HepG2 (cell line): ENCODE measurements around the gene SEPHS2. TPM values are rescaled to one million over a fixed set of nuclear protein-coding genes. Genes with fewer than 3 reads are reported as not detected.
A peak's percentile ranks its signal among the peaks of the same experiment; 100 is the strongest.

Source experiments
- HOXA7 ChIP-seq: sonication (generic); formaldehyde crosslinking; IDR thresholded peaks from 2 replicates; pipeline ENCODE4 v1.8.1; 2022; ENCODE audit warnings: mild to moderate bottlenecking, missing genetic modification reagents, moderate library complexity
- NCOA1 ChIP-seq: sonication (generic); formaldehyde crosslinking; IDR thresholded peaks from 2 replicates; pipeline ENCODE4 v1.9.0; 2021; ENCODE audit warnings: missing genetic modification reagents
- NFATC3 ChIP-seq: sonication (generic); formaldehyde crosslinking; IDR thresholded peaks from 2 replicates; pipeline ENCODE4 v1.5.1; 2020; ENCODE audit warnings: mild to moderate bottlenecking, missing genetic modification reagents
- PHF8 ChIP-seq: sonication (generic); formaldehyde crosslinking; IDR thresholded peaks from 2 replicates; pipeline ENCODE4 v1.5.0; 2020; ENCODE audit warnings: missing genetic modification reagents
- SMARCE1 ChIP-seq: fragments of 450-650 bp; IDR thresholded peaks from 2 replicates; pipeline ENCODE4 v1.6.1; 2017; ENCODE audit warnings: borderline replicate concordance
- TEAD3 ChIP-seq: optimal IDR thresholded peaks from 2 replicates; pipeline ENCODE3; 2016; ENCODE audit warnings: borderline replicate concordance
- TIGD3 ChIP-seq: sonication (generic); formaldehyde crosslinking; IDR thresholded peaks from 2 replicates; pipeline ENCODE4 v1.5.1; 2020; ENCODE audit warnings: mild to moderate bottlenecking, missing genetic modification reagents, borderline replicate concordance
- ZBTB40 ChIP-seq, 2 experiments: fragments of 450-650 bp in 1 of 2; sonication (generic) in 1 of 2; formaldehyde crosslinking in 1 of 2; IDR thresholded peaks; 2 replicates each; pipeline versions ENCODE4 v1.6.1 to v1.8.0; 2016 to 2022; ENCODE audit warnings: antibody characterized with exemption in 1 of 2, mild to moderate bottlenecking in 1 of 2, missing genetic modification reagents in 1 of 2
- ZHX2 ChIP-seq, 2 experiments: sonication (generic) in 1 of 2; formaldehyde crosslinking in 1 of 2; IDR thresholded peaks; 2 replicates each; pipeline versions ENCODE4 v1.6.1 to v1.9.0; 2014 to 2022; ENCODE audit warnings: antibody characterized with exemption in 1 of 2, borderline replicate concordance in 1 of 2, inconsistent platforms in 1 of 2, low read depth in 1 of 2, missing genetic modification reagents in 1 of 2
- ZNF510 ChIP-seq: sonication (generic); formaldehyde crosslinking; IDR thresholded peaks from 2 replicates; pipeline ENCODE4 v1.4.0; 2020; ENCODE audit warnings: low read depth, mild to moderate bottlenecking, missing genetic modification reagents
- polyA plus RNA-seq, 8 experiments: library from polyadenylated mRNA; depleted of rRNA in 3 of 8; stranded (reverse) in 7 of 8; unstranded in 1 of 8; fragments of >200 nt; fragmentation: Illumina TruSeq in 4 of 8; extraction: Trizol in 4 of 8; gene quantifications; 2 replicates each; pipeline versions ENCODE4 v1.2.1 to v1.2.3, GENCODE V29; 2011 to 2016; ENCODE audit warnings: low read depth in 4 of 8, missing spikeins in 1 of 8, mixed read lengths in 1 of 8; ENCODE audit not compliant: insufficient read depth in 1 of 8
- total RNA-seq, 5 experiments: library from RNA; depleted of rRNA; stranded (reverse); fragments of >200 nt; fragmentation: Illumina TruSeq; extraction: Trizol; gene quantifications; 2 replicates each; pipeline ENCODE4 v1.2.3, GENCODE V29; 2016; ENCODE audit warnings: low read depth in 1 of 5

SEPHS2 gene
- total and polyA plus RNA-seq, 2 of the 13 experiments (the other 11 are each of a cell fraction or from before 2014, with no cell fraction given) = 20.7 to 127 TPM

GRCh38 chr16:30437511-30438046 lies 8.1 kb downstream of the SEPHS2 start (continued):
- TF ChIP-seq ZHX2 (IDR thresholded peaks at IDR 0.05; ENCODE audit: low read depth) = 0 out of 2 replicates have a peak, but pooled peaks have one; percentile 17
- no peak for TF ChIP-seq ZHX2 (CRISPR knock-in tag; IDR thresholded peaks at IDR 0.05; ENCODE audit: borderline replicate concordance)
- 0 out of 2 replicates have a peak, but pooled peaks have one; percentile 59 for TF ChIP-seq ZNF510 (CRISPR knock-in tag)
- TF ChIP-seq TEAD3 (CRISPR knock-in tag) = peak; percentile 46
- TF ChIP-seq NFATC3 (CRISPR knock-in tag) = no peak
- no peak for TF ChIP-seq PHF8 (CRISPR knock-in tag)
- TF ChIP-seq NCOA1 (CRISPR knock-in tag) = peak; percentile 33; the same call in 1 of the 2 replicates
- no peak for TF ChIP-seq HOXA7
- no peak for TF ChIP-seq ZBTB40 (IDR thresholded peaks at IDR 0.05)
- TF ChIP-seq ZBTB40 (CRISPR knock-in tag; IDR thresholded peaks at IDR 0.05) = peak; percentile 22; the same call in 1 of the 2 replicates
- TF ChIP-seq SMARCE1 = 0 out of 2 replicates have a peak, but pooled peaks have one; percentile 41
- 0 out of 2 replicates have a peak, but pooled peaks have one; percentile 45 for TF ChIP-seq TIGD3
